Testis (tissue), 5 donors: ENCODE measurements around the gene PDE6B. TPM values are rescaled to one million over a fixed set of nuclear protein-coding genes. Genes with fewer than 3 reads are reported as not detected.

Experiments
- DNase-seq: peaks from one replicate; pipeline ENCODE4 v3.0.0-alpha.2; 2019
- H3K27ac ChIP-seq, 2 donors: fragments of 200-600 bp; sonication (generic); one replicate each; pipeline ENCODE4 v1.5.1; 2019
- H3K27me3 ChIP-seq: fragments of 200-600 bp; sonication (generic); one replicate; pipeline ENCODE4 v1.5.1; 2019
- H3K36me3 ChIP-seq: fragments of 200-600 bp; sonication (generic); one replicate; pipeline ENCODE4 v1.5.1; 2017; ENCODE audit warnings: low read depth; ENCODE audit errors: missing control alignments
- H3K4me1 ChIP-seq: fragments of 200-600 bp; sonication (generic); one replicate; pipeline ENCODE4 v1.5.1; 2019
- H3K4me3 ChIP-seq, 2 donors: fragments of 200-600 bp; sonication (generic); one replicate each; pipeline ENCODE4 v1.5.1; 2017 to 2019
- H3K9me3 ChIP-seq: fragments of 200-600 bp; sonication (generic); one replicate; pipeline ENCODE4 v1.5.1; 2017
- CTCF ChIP-seq, 3 experiments: fragments of 450-650 bp in 2 of 3; fragments of 200-600 bp in 1 of 3; sonication (generic) in 1 of 3; IDR thresholded peaks; one replicate each; pipeline ENCODE4 v1.5.1; 2016 to 2019; ENCODE audit warnings: antibody characterized with exemption in 3 of 3, mild to moderate bottlenecking in 2 of 3, moderate library complexity in 1 of 3
- POLR2A ChIP-seq: fragments of 450-650 bp; IDR thresholded peaks from one replicate; pipeline ENCODE4 v1.6.1; 2017; ENCODE audit warnings: antibody characterized with exemption, mild to moderate bottlenecking, moderate library complexity
- WGBS, 2 donors: methylation state at CpG; one replicate each; pipeline ENCODE4 v1.1.5; 2018; 5-methylcytosine and 5-hydroxymethylcytosine counted together
- intact Hi-C: fragments of 100-400 bp; cut with DNase I; formaldehyde crosslinking; loops from one replicate; pipeline ENCODE4 v1.15.1; 2023; ENCODE audit warnings: low total_unique reads
- long read RNA-seq, 2 donors: transcript quantifications; one replicate each; lab custom pipeline, GENCODE V29; 2026
- polyA plus RNA-seq: library from polyadenylated mRNA; stranded (reverse); fragments of 350-450 nt; fragmentation: Illumina TruSeq; extraction: RNeasy Lipid Tissue Mini Kit (QIAGEN cat#74804); gene quantifications from one replicate; pipeline ENCODE4 v1.2.3, GENCODE V29; 2014; ENCODE audit warnings: low read depth, low replicate concordance; ENCODE audit not compliant: insufficient read depth
- total RNA-seq, 2 donors: library from RNA; depleted of rRNA; stranded (reverse); fragments of >200 nt; gene quantifications; one replicate each; pipeline ENCODE4 v1.2.3, GENCODE V29; 2016

The PDE6B gene
- 10 to 100 TPM in 1 of 2 donors, 1 to 10 TPM in 1; 5.9 to 11.4 TPM for total RNA-seq
- polyA plus RNA-seq = 5.9 TPM
- long read RNA-seq, donor 1 = 0 reads
- long read RNA-seq, donor 2 = 0 reads

- Histone ChIP-seq H3K4me1 (no peaks in the 10 kb centered on the region), H3K27ac (no peak within 1 kb of the TSS), H3K9me3 (no peaks in the 10 kb centered on the region), H3K36me3 (no peaks in the 10 kb centered on the region), H3K4me3 (no peak within 1 kb of the TSS), H3K27me3 (no peaks in the 10 kb centered on the region)
- no peak for TF ChIP-seq CTCF (IDR thresholded peaks at IDR 0.05)
- TF ChIP-seq POLR2A = no peak
- DNase-seq = no peak
- 65 to 81% methylated on average over 7 to 21 of the region's 21 CpGs for WGBS, 2 donors
- intact Hi-C loops = no loop called here
These were observed at the start of gene PDE6B for GRCh38 chr4:624705-625590. Gene PDE6B, plus strand, starts transcription at chr4:625573. Its CDS starts 54 bp downstream, at chr4:625627.

GRCh38 chr4:576245-576821 lies 49.0 kb upstream of the PDE6B start, which contains the start of gene TMEM271:
Gene TMEM271, minus strand, starts transcription at chr4:576295. Its CDS starts 233 bp downstream, at chr4:576062.
- intact Hi-C loops = no loop called here
- Histone ChIP-seq H3K27ac (no peak within 1 kb of the TSS), H3K27me3 (no peaks in the 10 kb centered on the region), H3K9me3 (no peaks in the 10 kb centered on the region), H3K4me3 (peak within 1 kb of the TSS; percentile 29 to 41), H3K4me1 (no peaks in the 10 kb centered on the region), H3K36me3 (no peaks in the 10 kb centered on the region)
- 0 to 2% methylated on average over 6 to 26 of the region's 60 CpGs for WGBS, 2 donors
- DNase-seq = no peak
- TF ChIP-seq POLR2A (no peak), CTCF (IDR thresholded peaks at IDR 0.05) (no peak)

GRCh38 chr4:576991-577498 lies 48.3 kb upstream of the PDE6B start:
- intact Hi-C loops = no loop called here
- TF ChIP-seq POLR2A = no peak
- no peak for TF ChIP-seq CTCF (IDR thresholded peaks at IDR 0.05)
- no peak for DNase-seq
- no peaks in the 10 kb centered on the region for H3K27me3 ChIP-seq
- WGBS, 2 donors = 0 to 1% methylated on average over 12 to 37 of the region's 37 CpGs
- H3K9me3 ChIP-seq = no peaks in the 10 kb centered on the region
- no peak overlapping the region for H3K27ac ChIP-seq
- no peak overlapping the region for H3K4me3 ChIP-seq
- H3K36me3 ChIP-seq = no peaks in the 10 kb centered on the region
- H3K4me1 ChIP-seq = no peaks in the 10 kb centered on the region

- Histone ChIP-seq H3K4me1 (no peaks in the 10 kb centered on the region), H3K9me3 (no peaks in the 10 kb centered on the region), H3K4me3 (no peak overlapping the region), H3K27ac (no peak overlapping the region), H3K36me3 (no peaks in the 10 kb centered on the region), H3K27me3 (no peaks in the 10 kb centered on the region)
- intact Hi-C loops = no loop called here
- no peak for DNase-seq
- TF ChIP-seq POLR2A (no peak), CTCF (IDR thresholded peaks at IDR 0.05) (no peak)
- WGBS, 2 donors = 1 to 6% methylated on average over 17 to 50 of the region's 52 CpGs
These were observed 47.6 kb upstream of the PDE6B start for GRCh38 chr4:577499-578450.
